Pulmonary artery endothelial cell (primary cell): ENCODE data around the gene BCL7A. TPM values are rescaled to one million over a fixed set of nuclear protein-coding genes. Genes with fewer than 3 reads are reported as not detected.

Experiments
- total RNA-seq: library from RNA; depleted of rRNA; stranded (reverse); fragments of >200 nt; gene quantifications from 2 replicates; pipeline ENCODE4 v1.2.3, GENCODE V29; 2014

BCL7A gene
- total RNA-seq, 1 donor from 2014 or later: 8.2 TPM

Other genes with a start within 250 kb of the BCL7A start
- 6.7 and 7.6 TPM in 2 replicates for gene RHOF, start 228.2 kb upstream of the BCL7A start, total RNA-seq
- 1.8 and 2.5 TPM in 2 replicates for gene SETD1B, start 217.9 kb upstream of the BCL7A start, total RNA-seq
- not detected in 2 replicates for gene HPD, start 163.0 kb upstream of the BCL7A start, total RNA-seq
- 125 and 135 TPM in 2 replicates for gene PSMD9, start 133.1 kb upstream of the BCL7A start, total RNA-seq
- gene CFAP251, start 103.3 kb upstream of the BCL7A start, total RNA-seq: 1.7 and 5.5 TPM in 2 replicates
- 16.5 and 21.6 TPM in 2 replicates for gene MLXIP, start 56.9 kb downstream of the BCL7A start, total RNA-seq
- gene IL31, start 152.3 kb downstream of the BCL7A start, total RNA-seq: not detected in 2 replicates
- gene LRRC43, start 161.2 kb downstream of the BCL7A start, total RNA-seq: 2.2 TPM in 2 replicates
- gene B3GNT4, start 181.8 kb downstream of the BCL7A start, total RNA-seq: under 0.01 and 0.04 TPM in 2 replicates
- 56.6 and 62.1 TPM in 2 replicates for gene DIABLO, start 204.2 kb downstream of the BCL7A start, total RNA-seq
- 16.4 and 30.0 TPM in 2 replicates for gene VPS33A, start 244.6 kb downstream of the BCL7A start, total RNA-seq